Adrenal gland (tissue), 5 donors: ENCODE data around the gene SYNJ2.

Source experiments
- POLR2A ChIP-seq, 2 donors: fragments of 450-650 bp; IDR thresholded peaks; one replicate each; pipeline ENCODE4 v1.6.1; 2017; ENCODE audit warnings: antibody characterized with exemption in 2 of 2, mild to moderate bottlenecking in 2 of 2, moderate library complexity in 1 of 2
- TF ChIP-seq, protein P1 (sequence below), 6 experiments: fragments of 450-650 bp in 4 of 6; fragments of 200-600 bp in 2 of 6; sonication (generic) in 1 of 6; IDR thresholded peaks; 1 replicate in 5 of 6; 2 replicates in 1 of 6; pipeline versions ENCODE4 v1.5.1 to v1.8.0; 2016 to 2021; ENCODE audit warnings: antibody characterized with exemption in 6 of 6, mild to moderate bottlenecking in 2 of 6, moderate library complexity in 1 of 6
- donor health status: DM: no; HTN: no; CAD: no.

DNA sequence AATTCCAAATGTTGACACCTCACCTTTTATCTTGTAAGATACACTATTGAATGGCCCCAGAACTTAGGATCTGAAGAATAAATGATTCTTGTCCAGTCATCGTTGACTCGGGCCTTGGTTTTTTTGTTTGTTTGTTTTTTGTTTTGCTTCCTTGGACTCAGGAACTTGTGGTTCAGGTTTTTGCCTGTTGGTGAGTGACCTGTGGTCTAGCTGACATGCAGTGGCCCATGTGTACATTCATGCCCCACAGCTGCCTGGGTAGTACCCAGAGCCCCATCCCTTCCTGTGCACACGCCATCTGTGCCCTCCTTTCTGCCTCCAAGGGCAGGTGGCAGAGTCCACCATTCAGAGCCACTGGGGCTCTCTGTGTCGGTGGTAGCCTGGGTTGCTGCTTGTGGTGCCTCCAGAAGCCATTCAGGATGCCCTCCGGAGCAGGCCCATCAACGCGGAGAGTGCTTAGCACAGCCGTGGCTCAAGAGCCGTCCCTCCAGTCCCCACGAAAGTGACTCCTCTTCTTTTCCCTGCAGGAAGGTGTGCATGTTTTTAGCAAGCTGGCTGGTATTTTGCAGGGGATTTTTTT, 85.9 kb downstream of the SYNJ2 start:
- no peak for TF ChIP-seq POLR2A (IDR thresholded peaks at IDR 0.05)
- TF ChIP-seq, protein P1, sequence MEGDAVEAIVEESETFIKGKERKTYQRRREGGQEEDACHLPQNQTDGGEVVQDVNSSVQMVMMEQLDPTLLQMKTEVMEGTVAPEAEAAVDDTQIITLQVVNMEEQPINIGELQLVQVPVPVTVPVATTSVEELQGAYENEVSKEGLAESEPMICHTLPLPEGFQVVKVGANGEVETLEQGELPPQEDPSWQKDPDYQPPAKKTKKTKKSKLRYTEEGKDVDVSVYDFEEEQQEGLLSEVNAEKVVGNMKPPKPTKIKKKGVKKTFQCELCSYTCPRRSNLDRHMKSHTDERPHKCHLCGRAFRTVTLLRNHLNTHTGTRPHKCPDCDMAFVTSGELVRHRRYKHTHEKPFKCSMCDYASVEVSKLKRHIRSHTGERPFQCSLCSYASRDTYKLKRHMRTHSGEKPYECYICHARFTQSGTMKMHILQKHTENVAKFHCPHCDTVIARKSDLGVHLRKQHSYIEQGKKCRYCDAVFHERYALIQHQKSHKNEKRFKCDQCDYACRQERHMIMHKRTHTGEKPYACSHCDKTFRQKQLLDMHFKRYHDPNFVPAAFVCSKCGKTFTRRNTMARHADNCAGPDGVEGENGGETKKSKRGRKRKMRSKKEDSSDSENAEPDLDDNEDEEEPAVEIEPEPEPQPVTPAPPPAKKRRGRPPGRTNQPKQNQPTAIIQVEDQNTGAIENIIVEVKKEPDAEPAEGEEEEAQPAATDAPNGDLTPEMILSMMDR (IDR thresholded peaks at IDR 0.05) = no peak
